T47D (cell line): ENCODE results near the gene LYPD6B.

ENCODE experiments used
- DNase-seq, 2 experiments: peaks; one replicate each; pipeline versions ENCODE4 v3.0.0 to v3.0.0-alpha.2; 2011 to 2012; ENCODE audit warnings: low read depth in 1 of 2, low spot score in 1 of 2
- JUND ChIP-seq: IDR thresholded peaks from 2 replicates; pipeline ENCODE4 v1.6.1; 2012; ENCODE audit warnings: low read depth
- in situ Hi-C: cut with HindIII; loops from 2 replicates; pipeline ENCODE4 v1.10.0; 2016; ENCODE audit warnings: low sequenced_read_pairs, low pct_unique_long_range_greater_than_20kb

LYPD6B gene

GRCh38 chr2:149075853-149076252 lies 37.4 kb downstream of the LYPD6B start:
- no peak for DNase-seq
- no peak for TF ChIP-seq JUND
- in situ Hi-C loops, result no loop called here

GRCh38 chr2:149076863-149077412 lies 38.4 kb downstream of the LYPD6B start:
- TF ChIP-seq JUND, result no peak
- DNase-seq, result peak in 1 of 2 experiments; percentile 35
- in situ Hi-C loops, result no loop called here

- DNase-seq, result no peak
- no peak for TF ChIP-seq JUND
- in situ Hi-C loops, result no loop called here
These were observed 39.4 kb downstream of the LYPD6B start for GRCh38 chr2:149077861-149078260.

GRCh38 chr2:149080099-149080498 lies 41.6 kb downstream of the LYPD6B start:
- in situ Hi-C loops, result no loop called here
- no peak for DNase-seq
- TF ChIP-seq JUND, result no peak

DNA sequence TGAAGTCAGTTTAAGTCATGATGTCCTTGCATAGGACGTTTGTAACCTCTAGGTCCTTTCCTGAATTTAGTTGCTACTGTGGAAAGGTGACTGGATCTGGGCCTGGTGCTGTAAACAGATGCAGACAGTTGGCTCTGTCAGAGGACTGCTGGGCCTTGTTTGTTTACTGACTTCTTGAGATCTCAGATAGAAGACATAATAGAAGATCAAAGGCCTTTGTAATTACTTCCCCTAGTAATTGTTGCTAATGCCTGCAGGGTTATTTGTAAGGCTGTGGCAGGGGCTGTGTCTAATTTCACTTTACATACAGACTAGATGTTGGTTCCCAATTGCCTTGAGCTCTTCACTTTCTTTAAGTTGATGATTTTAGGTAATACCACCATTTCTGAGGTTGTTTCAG lies 42.5 kb downstream of the LYPD6B start:
- TF ChIP-seq JUND, result no peak
- DNase-seq, result peak in 1 of 2 experiments; percentile 38
- in situ Hi-C loops, result no loop called here

DNA sequence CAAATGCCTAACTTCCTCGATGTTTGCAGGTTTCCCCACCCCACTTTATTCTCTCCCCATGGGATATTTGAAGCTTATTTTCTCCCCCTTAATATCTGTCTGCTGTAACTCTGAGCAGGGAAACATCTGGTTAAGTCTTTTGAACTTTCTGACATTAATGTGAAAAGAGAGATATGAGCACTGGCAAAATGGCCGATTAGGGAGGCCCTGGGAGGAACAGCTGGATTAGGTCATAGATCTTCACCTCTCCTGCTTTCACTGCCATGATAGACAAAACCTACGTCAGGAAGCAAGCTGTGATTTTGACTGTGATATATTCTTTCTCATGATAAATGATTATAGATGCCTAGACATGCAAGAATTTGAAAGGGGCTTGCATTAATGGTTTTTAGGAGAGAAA lies 43.6 kb downstream of the LYPD6B start:
- no peak for TF ChIP-seq JUND
- in situ Hi-C loops, result no loop called here
- no peak for DNase-seq

- in situ Hi-C loops, result no loop called here
These were observed 44.2 kb downstream of the LYPD6B start for GRCh38 chr2:149082735-149083134.

GRCh38 chr2:149084924-149085795 lies 46.7 kb downstream of the LYPD6B start:
- in situ Hi-C loops, result no loop called here
- no peak for TF ChIP-seq JUND
- DNase-seq, result no peak

More at GRCh38 chr2:149082735-149083134, 44.2 kb downstream of the LYPD6B start:
- DNase-seq, result no peak
- no peak for TF ChIP-seq JUND

DNA sequence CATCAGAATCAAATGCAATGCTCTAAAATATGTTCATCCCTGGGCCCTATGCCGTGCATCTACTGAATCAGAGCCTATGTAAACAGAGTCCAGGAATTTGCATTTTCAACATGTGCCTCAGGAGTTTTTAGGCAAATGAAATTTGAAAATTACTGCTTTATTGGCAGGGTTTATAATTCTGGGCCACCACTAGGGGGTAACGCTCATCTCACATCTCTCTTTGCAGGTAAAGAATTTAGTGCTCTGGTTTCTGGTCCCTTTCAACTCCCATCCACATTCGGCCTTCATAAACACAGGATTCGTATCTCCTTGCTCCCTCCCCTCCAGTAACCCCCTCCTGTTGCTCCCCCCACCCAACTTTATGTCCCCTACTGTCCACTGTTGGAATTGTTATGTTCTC lies 49.3 kb downstream of the LYPD6B start:
- in situ Hi-C loops, result no loop called here
- DNase-seq, result no peak
- TF ChIP-seq JUND, result no peak

- no peak for TF ChIP-seq JUND
- no peak for DNase-seq
- in situ Hi-C loops, result no loop called here
These were observed 50.6 kb downstream of the LYPD6B start for GRCh38 chr2:149089068-149089467.

GRCh38 chr2:149090706-149091105 lies 52.2 kb downstream of the LYPD6B start:
- TF ChIP-seq JUND, result no peak
- in situ Hi-C loops, result no loop called here
- no peak for DNase-seq

- TF ChIP-seq JUND, result no peak
- in situ Hi-C loops, result no loop called here
- no peak for DNase-seq
These were observed 55.1 kb downstream of the LYPD6B start for GRCh38 chr2:149093579-149093978.

GRCh38 chr2:149094217-149095015 lies 55.9 kb downstream of the LYPD6B start:
- in situ Hi-C loops, result no loop called here
- 0 out of 2 replicates have a peak, but pooled peaks have one; percentile 7 for TF ChIP-seq JUND

More at GRCh38 chr2:149094217-149095015, 55.9 kb downstream of the LYPD6B start:
- DNase-seq, result no peak
